HCT116 (cell line): Measurements from ENCODE around the gene MOV10L1. TPM values are rescaled to one million over a fixed set of nuclear protein-coding genes. Genes with fewer than 3 reads are reported as not detected.

Experiments
- ATAC-seq: fragments of 200-7000 bp; cut with Tn5 transposase; 2 replicates; pipeline ENCODE4 v1.9.1; 2020; ENCODE audit warnings: mild to moderate bottlenecking, moderate library complexity
- BruUV-seq: library from RNA; stranded (reverse); fragments of 400-500 nt; replicated peaks from 2 replicates; lab custom pipeline; 2021; lab: Mats Ljungman, UMichigan
- CTCF ChIA-PET: fragments of 300-600 bp; sonication (Branson Sonifier 250); formaldehyde crosslinking; loops from one replicate; lab custom pipeline; 2021; ENCODE audit warnings: antibody characterized with exemption; lab: Charles Lee
- POLR2A ChIA-PET: fragments of 300-600, 350-600 bp; sonication (Branson Sonifier 250); formaldehyde crosslinking; loops from one replicate; lab custom pipeline; 2021; ENCODE audit warnings: antibody characterized with exemption; lab: Charles Lee
- RAD21 ChIA-PET, 2 experiments: fragments of 300-600 bp; sonication (Branson Sonifier 250); formaldehyde crosslinking; loops; one replicate each; lab custom pipeline; 2023; ENCODE audit warnings: low total read pairs in 2 of 2; ENCODE audit not compliant: uncharacterized antibody in 2 of 2, unreplicated experiment in 2 of 2, low non-redundant PET in 1 of 2; lab: Charles Lee
- DNase-seq: peaks from one replicate; pipeline ENCODE4 v3.0.0-alpha.2; 2010; ENCODE audit warnings: low read depth, low spot score
- H2AFZ ChIP-seq: fragments of 200-600 bp; shearing (Covaris generic), sonication (generic); 2 replicates; pipeline ENCODE4 v1.6.1; 2017; ENCODE audit warnings: low read depth, mixed run types, mixed read lengths, antibody characterized with exemption, low read length; ENCODE audit not compliant: poor library complexity, severe bottlenecking
- H3K27ac ChIP-seq: 2 replicates; pipeline ENCODE4 v1.5.1; 2012; ENCODE audit warnings: low read depth, low read length
- H3K27me3 ChIP-seq: fragments of 200-600 bp; sonication (generic); 2 replicates; pipeline ENCODE4 v1.6.1; 2016; ENCODE audit warnings: mixed run types, low read length, mixed read lengths; ENCODE audit not compliant: insufficient read depth
- H3K36me3 ChIP-seq, 2 experiments: fragments of 200-500 bp in 1 of 2; fragments of 200-600 bp in 1 of 2; sonication (Bioruptor generic) in 1 of 2; sonication (generic) in 1 of 2; 2 replicates each; pipeline versions ENCODE4 v1.5.1 to v1.6.1; 2014 to 2016; ENCODE audit warnings: low read length in 2 of 2, inconsistent platforms in 1 of 2, mixed read lengths in 1 of 2, mixed run types in 1 of 2; ENCODE audit not compliant: insufficient read depth in 2 of 2, control insufficient read depth in 1 of 2
- H3K4me1 ChIP-seq, 2 experiments: fragments of 200-600 bp in 1 of 2; sonication (generic) in 1 of 2; 2 replicates each; pipeline versions ENCODE4 v1.5.1 to v1.6.1; 2012 to 2017; ENCODE audit warnings: low read length in 2 of 2, inconsistent platforms in 1 of 2, mild to moderate bottlenecking in 1 of 2, mixed read lengths in 1 of 2, mixed run types in 1 of 2, moderate library complexity in 1 of 2; ENCODE audit not compliant: insufficient read depth in 2 of 2, control insufficient read depth in 1 of 2
- H3K4me2 ChIP-seq: fragments of 200-600 bp; sonication (generic); 2 replicates; pipeline ENCODE4 v1.6.1; 2017; ENCODE audit warnings: mixed run types, low read length, mixed read lengths
- H3K4me3 ChIP-seq, 2 experiments: fragments of 200-600 bp in 1 of 2; sonication (generic) in 1 of 2; replicated peaks in 1 of 2; 2 replicates each; pipeline ENCODE4 v1.5.1; 2011 to 2016; ENCODE audit warnings: low read length in 2 of 2, control low read depth in 1 of 2, low read depth in 1 of 2, mild to moderate bottlenecking in 1 of 2, mixed read lengths in 1 of 2, mixed run types in 1 of 2
- H3K79me2 ChIP-seq: fragments of 200-600 bp; sonication (generic); 2 replicates; pipeline ENCODE4 v1.6.1; 2017; ENCODE audit warnings: mild to moderate bottlenecking, mixed run types, low read length, moderate library complexity, mixed read lengths; ENCODE audit not compliant: insufficient read depth
- H3K9ac ChIP-seq: fragments of 200-600 bp; sonication (generic); 2 replicates; pipeline ENCODE4 v1.6.1; 2016; ENCODE audit warnings: low read length, mixed read lengths
- H3K9me2 ChIP-seq: fragments of 200-600 bp; sonication (generic), shearing (Covaris generic); 2 replicates; pipeline ENCODE4 v1.6.1; 2017; ENCODE audit warnings: mixed run types, mild to moderate bottlenecking, moderate library complexity; ENCODE audit not compliant: insufficient read depth
- H3K9me3 ChIP-seq, 2 experiments: fragments of 200-500 bp in 1 of 2; fragments of 200-600 bp in 1 of 2; sonication (Bioruptor generic) in 1 of 2; sonication (generic) in 1 of 2; 2 replicates each; pipeline ENCODE4 v1.6.1; 2014 to 2017; ENCODE audit warnings: low read length in 2 of 2, mixed read lengths in 2 of 2, inconsistent platforms in 1 of 2, low read depth in 1 of 2, mild to moderate bottlenecking in 1 of 2, mixed run types in 1 of 2, moderate library complexity in 1 of 2; ENCODE audit not compliant: control insufficient read depth in 1 of 2, insufficient read depth in 1 of 2
- H4K20me1 ChIP-seq: fragments of 200-600 bp; sonication (generic), shearing (Covaris generic); 2 replicates; pipeline ENCODE4 v1.6.1; 2017; ENCODE audit warnings: mixed run types, mild to moderate bottlenecking, moderate library complexity; ENCODE audit not compliant: insufficient read depth
- CBX3 ChIP-seq: IDR thresholded peaks from 2 replicates; pipeline ENCODE4 v1.6.1; 2012; ENCODE audit warnings: low read depth
- EGR1 ChIP-seq: IDR thresholded peaks from 2 replicates; pipeline ENCODE4 v1.6.1; 2012; ENCODE audit warnings: low read depth
- ELF1 ChIP-seq: IDR thresholded peaks from 2 replicates; pipeline ENCODE4 v1.6.1; 2012; ENCODE audit warnings: low read depth, borderline replicate concordance
- EZH2 ChIP-seq: fragments of 200-600 bp; sonication (generic); IDR thresholded peaks from 2 replicates; pipeline ENCODE4 v1.6.1; 2017; ENCODE audit warnings: antibody characterized with exemption, mixed run types
- JUND ChIP-seq: IDR thresholded peaks from 2 replicates; pipeline ENCODE4 v1.6.1; 2012
- RAD21 ChIP-seq: IDR thresholded peaks from 2 replicates; pipeline ENCODE4 v1.6.1; 2012; ENCODE audit warnings: low read depth, mild to moderate bottlenecking
- SIN3A ChIP-seq: IDR thresholded peaks from 2 replicates; pipeline ENCODE4 v1.6.1; 2012; ENCODE audit warnings: low read depth
- SP1 ChIP-seq: IDR thresholded peaks from 2 replicates; pipeline ENCODE4 v1.6.1; 2012; ENCODE audit warnings: low read depth
- TCF7L2 ChIP-seq: IDR thresholded peaks from 2 replicates; pipeline ENCODE4 v1.7.0; 2011; ENCODE audit warnings: borderline replicate concordance, inconsistent platforms; ENCODE audit not compliant: insufficient read depth, insufficient read length; ENCODE audit errors: extremely low read depth
- ZFX ChIP-seq: fragments of 450-650 bp; IDR thresholded peaks from 2 replicates; pipeline ENCODE4 v1.6.1; 2017
- ZNF274 ChIP-seq: fragments of 200-500 bp; sonication (Bioruptor generic); IDR thresholded peaks from 2 replicates; pipeline ENCODE4 v1.6.1; 2014; ENCODE audit warnings: mild to moderate bottlenecking, low read depth, low read length, inconsistent platforms
- intact Hi-C: fragments of 100-400 bp; cut with micrococcal nuclease; formaldehyde crosslinking; loops from 2 replicates; pipeline ENCODE4 v1.10.0; 2022
- total RNA-seq: library from RNA; stranded (reverse); gene quantifications from one replicate; pipeline ENCODE4 v1.2.1, GENCODE V29; 2021; ENCODE audit not compliant: unreplicated experiment
- TF ChIP-seq, protein P1 (sequence below): IDR thresholded peaks from 2 replicates; pipeline ENCODE4 v1.6.1; 2012; ENCODE audit warnings: low read depth
- TF ChIP-seq, protein P2 (sequence below): IDR thresholded peaks from 2 replicates; pipeline ENCODE4 v1.6.1; 2012
- TF ChIP-seq, protein P3 (sequence below), 3 experiments: fragments of 200-600 bp in 1 of 3; sonication (generic) in 1 of 3; IDR thresholded peaks in 2 of 3; conservative IDR thresholded peaks in 1 of 3; 2 replicates each; pipeline ENCODE4 v1.5.1; 2012 to 2017; ENCODE audit warnings: low read depth in 2 of 3, low read length in 2 of 3, antibody characterized with exemption in 1 of 3, borderline replicate concordance in 1 of 3, control low read depth in 1 of 3, mild to moderate bottlenecking in 1 of 3, mixed read lengths in 1 of 3, mixed run types in 1 of 3, moderate library complexity in 1 of 3; ENCODE audit not compliant: insufficient read depth in 1 of 3

Gene MOV10L1
- total RNA-seq, 1 experiment from 2014 or later = not detected

DNA sequence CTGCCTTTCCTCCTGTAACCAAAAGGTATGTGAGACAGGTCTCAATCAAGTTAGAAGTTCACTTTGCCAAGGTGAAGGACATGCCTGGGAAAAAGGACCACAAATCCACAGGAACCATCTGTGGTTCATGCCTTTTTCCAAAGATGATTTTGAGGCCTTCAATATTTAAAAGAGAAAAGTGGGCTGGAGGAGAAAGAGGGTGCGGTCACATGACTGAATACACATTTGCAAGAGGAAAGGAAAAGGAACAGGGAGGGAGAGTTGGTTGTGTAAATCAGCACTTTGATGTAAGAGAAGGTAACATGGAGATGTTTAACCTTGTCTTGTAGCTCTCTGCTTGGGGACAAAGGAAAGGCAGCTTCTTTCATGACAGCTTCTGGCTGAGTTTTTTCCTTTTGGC, 21.2 kb downstream of the MOV10L1 start:
- Histone ChIP-seq H3K9ac (no peak overlapping the region), H3K4me2 (no peak overlapping the region), H3K9me2 (no peaks in the 10 kb centered on the region), H3K4me3 (no peak overlapping the region), H3K79me2 (no peaks in the 10 kb centered on the region), H3K4me1 (0 out of 4 replicates have a peak, but pooled peaks cover 0 to 2% of the 10 kb centered on the region in 2 experiments), H2AFZ (no peak overlapping the region), H3K36me3 (no peaks in the 10 kb centered on the region), H3K27me3 (no peaks in the 10 kb centered on the region), H3K9me3 (no peaks in the 10 kb centered on the region), H3K27ac (no peak overlapping the region), H4K20me1 (no peaks in the 10 kb centered on the region)
- ATAC-seq (no peak), DNase-seq (no peak)
- TF ChIP-seq ZNF274 (no peak), SP1 (no peak), ELF1 (no peak)
- BruUV-seq = no TSS peak
- intact Hi-C loops = no loop called here
- POLR2A ChIA-PET = no interaction called here
- RAD21 ChIA-PET = no interaction called here
- CTCF ChIA-PET = no interaction called here

DNA sequence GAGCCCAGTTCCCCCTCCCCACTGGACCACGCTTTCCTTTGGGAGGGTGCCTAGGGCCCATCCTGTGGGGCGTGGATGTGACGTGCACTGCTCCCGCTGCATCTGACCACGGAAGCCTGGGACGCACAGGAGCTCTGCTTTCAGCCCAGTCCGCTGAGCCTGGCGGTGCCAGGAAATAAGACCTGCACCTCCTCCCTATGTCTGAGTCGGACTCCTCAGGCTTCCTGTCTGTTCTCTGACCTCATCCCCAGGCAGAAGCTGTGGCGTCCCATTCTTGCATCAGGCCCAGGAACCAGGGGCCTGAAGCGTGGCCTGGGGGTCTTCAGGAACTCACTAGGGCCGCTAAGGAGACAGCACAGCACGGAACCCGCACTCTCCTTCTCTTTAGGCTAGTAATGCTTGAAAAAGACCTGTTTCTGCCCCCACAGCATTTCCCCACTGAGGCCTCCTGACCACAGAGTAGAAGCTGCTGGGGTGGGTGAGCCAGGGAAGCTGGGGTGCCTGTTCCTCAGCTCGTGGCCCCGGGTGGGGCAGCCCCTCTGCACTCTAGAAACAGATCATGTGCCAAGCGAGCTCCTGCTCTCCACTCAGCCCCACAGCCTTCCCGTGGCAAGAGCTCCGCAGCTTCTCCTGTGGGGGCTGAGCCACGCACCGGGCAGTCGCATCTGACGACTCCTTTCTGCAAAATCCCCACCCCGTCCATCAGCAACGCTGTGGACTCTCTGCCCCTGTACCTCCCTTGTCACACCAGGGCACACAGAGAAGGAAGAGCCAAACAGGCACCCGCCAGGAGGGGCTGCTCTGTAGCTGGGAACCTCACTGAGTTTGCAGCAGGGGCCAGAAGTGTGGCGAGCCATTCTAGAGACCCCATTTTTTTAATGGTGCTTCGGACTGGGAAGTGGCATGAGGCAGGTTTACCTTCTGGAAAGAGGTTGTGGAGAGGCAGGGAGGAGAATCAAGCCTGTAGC, 22.6 kb downstream of the MOV10L1 start:
- BruUV-seq = no TSS peak
- no peak overlapping the region for H2AFZ ChIP-seq
- no peaks in the 10 kb centered on the region for H3K36me3 ChIP-seq
- no peaks in the 10 kb centered on the region for H4K20me1 ChIP-seq
- ChIA-PET CTCF (no interaction called here), RAD21 (no interaction called here), POLR2A (no interaction called here)
- no peak for ATAC-seq
- H3K27ac ChIP-seq = no peak overlapping the region
- H3K9me3 ChIP-seq = no peaks in the 10 kb centered on the region
- H3K9me2 ChIP-seq = no peaks in the 10 kb centered on the region
- H3K4me3 ChIP-seq = no peak overlapping the region
- intact Hi-C loops = no loop called here
- H3K4me1 ChIP-seq = 0 out of 4 replicates have a peak, but pooled peaks cover 0 to 2% of the 10 kb centered on the region in 2 experiments
- H3K4me2 ChIP-seq = no peak overlapping the region
- no peak for DNase-seq
- no peaks in the 10 kb centered on the region for H3K27me3 ChIP-seq
- H3K9ac ChIP-seq = no peak overlapping the region
- no peaks in the 10 kb centered on the region for H3K79me2 ChIP-seq
- TF ChIP-seq CBX3 (no peak), RAD21 (no peak), TCF7L2 (no peak), EZH2 (no peak), JUND (no peak), SIN3A (no peak), EGR1 (no peak), ZNF274 (no peak), ZFX (no peak)
- TF ChIP-seq, protein P1, sequence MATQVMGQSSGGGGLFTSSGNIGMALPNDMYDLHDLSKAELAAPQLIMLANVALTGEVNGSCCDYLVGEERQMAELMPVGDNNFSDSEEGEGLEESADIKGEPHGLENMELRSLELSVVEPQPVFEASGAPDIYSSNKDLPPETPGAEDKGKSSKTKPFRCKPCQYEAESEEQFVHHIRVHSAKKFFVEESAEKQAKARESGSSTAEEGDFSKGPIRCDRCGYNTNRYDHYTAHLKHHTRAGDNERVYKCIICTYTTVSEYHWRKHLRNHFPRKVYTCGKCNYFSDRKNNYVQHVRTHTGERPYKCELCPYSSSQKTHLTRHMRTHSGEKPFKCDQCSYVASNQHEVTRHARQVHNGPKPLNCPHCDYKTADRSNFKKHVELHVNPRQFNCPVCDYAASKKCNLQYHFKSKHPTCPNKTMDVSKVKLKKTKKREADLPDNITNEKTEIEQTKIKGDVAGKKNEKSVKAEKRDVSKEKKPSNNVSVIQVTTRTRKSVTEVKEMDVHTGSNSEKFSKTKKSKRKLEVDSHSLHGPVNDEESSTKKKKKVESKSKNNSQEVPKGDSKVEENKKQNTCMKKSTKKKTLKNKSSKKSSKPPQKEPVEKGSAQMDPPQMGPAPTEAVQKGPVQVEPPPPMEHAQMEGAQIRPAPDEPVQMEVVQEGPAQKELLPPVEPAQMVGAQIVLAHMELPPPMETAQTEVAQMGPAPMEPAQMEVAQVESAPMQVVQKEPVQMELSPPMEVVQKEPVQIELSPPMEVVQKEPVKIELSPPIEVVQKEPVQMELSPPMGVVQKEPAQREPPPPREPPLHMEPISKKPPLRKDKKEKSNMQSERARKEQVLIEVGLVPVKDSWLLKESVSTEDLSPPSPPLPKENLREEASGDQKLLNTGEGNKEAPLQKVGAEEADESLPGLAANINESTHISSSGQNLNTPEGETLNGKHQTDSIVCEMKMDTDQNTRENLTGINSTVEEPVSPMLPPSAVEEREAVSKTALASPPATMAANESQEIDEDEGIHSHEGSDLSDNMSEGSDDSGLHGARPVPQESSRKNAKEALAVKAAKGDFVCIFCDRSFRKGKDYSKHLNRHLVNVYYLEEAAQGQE = no peak
- TF ChIP-seq, protein P2, sequence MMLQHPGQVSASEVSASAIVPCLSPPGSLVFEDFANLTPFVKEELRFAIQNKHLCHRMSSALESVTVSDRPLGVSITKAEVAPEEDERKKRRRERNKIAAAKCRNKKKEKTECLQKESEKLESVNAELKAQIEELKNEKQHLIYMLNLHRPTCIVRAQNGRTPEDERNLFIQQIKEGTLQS = no peak
- TF ChIP-seq, protein P3, sequence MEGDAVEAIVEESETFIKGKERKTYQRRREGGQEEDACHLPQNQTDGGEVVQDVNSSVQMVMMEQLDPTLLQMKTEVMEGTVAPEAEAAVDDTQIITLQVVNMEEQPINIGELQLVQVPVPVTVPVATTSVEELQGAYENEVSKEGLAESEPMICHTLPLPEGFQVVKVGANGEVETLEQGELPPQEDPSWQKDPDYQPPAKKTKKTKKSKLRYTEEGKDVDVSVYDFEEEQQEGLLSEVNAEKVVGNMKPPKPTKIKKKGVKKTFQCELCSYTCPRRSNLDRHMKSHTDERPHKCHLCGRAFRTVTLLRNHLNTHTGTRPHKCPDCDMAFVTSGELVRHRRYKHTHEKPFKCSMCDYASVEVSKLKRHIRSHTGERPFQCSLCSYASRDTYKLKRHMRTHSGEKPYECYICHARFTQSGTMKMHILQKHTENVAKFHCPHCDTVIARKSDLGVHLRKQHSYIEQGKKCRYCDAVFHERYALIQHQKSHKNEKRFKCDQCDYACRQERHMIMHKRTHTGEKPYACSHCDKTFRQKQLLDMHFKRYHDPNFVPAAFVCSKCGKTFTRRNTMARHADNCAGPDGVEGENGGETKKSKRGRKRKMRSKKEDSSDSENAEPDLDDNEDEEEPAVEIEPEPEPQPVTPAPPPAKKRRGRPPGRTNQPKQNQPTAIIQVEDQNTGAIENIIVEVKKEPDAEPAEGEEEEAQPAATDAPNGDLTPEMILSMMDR (IDR thresholded peaks at IDR 0.05 in 2 of 3, conservative IDR thresholded peaks at IDR 0.05 in 1 of 3; ENCODE audit: borderline replicate concordance in 1 of 3, insufficient read depth in 1 of 3, low read depth in 2 of 3, low read length in 2 of 3) = no peak
